Umbilical cord (tissue), 2 donors: Measurements from ENCODE around the gene DNAJA1. TPM values are rescaled to one million over a fixed set of nuclear protein-coding genes. Genes with fewer than 3 reads are reported as not detected.
"Not testable (repeated sequence)": the region's sequence is repeated elsewhere in the genome, so short reads cannot be mapped to it uniquely, and the experiment has no call there.

Source experiments
- DNase-seq: peaks from one replicate; pipeline ENCODE4 v3.0.0-alpha.2; 2015; ENCODE audit warnings: low spot score
- total RNA-seq: library from RNA; depleted of rRNA; stranded (reverse); fragments of >200 nt; gene quantifications from one replicate; pipeline ENCODE4 v1.2.3, GENCODE V29; 2014; ENCODE audit warnings: low replicate concordance; ENCODE audit not compliant: insufficient read depth

Gene DNAJA1
- total RNA-seq, 1 donor from 2014 or later, result 51.3 TPM

DNA sequence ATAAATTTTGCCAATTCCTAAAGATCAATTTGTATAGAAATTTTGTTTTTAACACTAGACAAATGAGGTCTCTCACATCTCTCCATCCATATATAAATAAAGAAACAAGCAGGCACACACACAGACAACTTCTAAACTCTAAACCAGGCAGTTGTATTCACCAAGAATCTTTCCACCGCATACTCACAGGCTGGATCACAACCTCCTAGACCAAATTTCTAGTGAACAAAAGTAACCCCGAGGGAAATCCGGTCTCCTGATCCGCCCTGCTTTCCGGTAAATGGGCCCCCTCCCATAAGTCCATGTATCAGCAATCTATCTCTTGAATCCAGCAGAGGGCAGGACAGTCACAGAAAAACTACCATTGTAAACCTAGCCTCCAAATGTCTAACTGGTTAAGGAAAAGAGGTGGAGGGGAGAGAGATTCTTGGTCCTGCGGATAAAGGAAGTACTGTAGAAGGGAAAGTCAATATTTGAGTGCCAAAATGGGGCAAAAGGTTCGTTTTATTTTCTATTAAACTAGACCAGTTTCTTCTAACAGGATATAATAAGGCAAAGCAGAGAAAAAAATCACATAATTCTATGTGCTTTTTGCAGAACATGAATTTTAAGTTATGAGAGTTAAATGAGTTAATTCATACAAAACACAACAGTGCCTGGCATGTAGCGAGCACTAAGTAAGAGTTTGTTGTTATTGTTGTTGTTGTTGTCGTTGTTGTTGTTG is 56.2 kb downstream of the DNAJA1 start:
- DNase-seq, result peak; percentile 93

- DNase-seq, result no peak
Observed at GRCh38 chr9:33082128-33082527, 57.1 kb downstream of the DNAJA1 start.

GRCh38 chr9:33082538-33083326 is 57.7 kb downstream of the DNAJA1 start:
- no peak for DNase-seq

- DNase-seq, result not testable (repeated sequence)
Observed at GRCh38 chr9:33085672-33086071, 60.6 kb downstream of the DNAJA1 start.

Other genes with a start within 250 kb of the DNAJA1 start
- 3.1 TPM for gene TMEM215, start 241.7 kb upstream of the DNAJA1 start, total RNA-seq
- 15.9 TPM for gene APTX, start 23.6 kb upstream of the DNAJA1 start, total RNA-seq
- 31.1 TPM for gene SMU1, start 51.4 kb downstream of the DNAJA1 start, total RNA-seq
- 32.5 TPM for gene B4GALT1, start 142.1 kb downstream of the DNAJA1 start, total RNA-seq
- not detected for gene SPINK4, start 214.9 kb downstream of the DNAJA1 start, total RNA-seq
- 39.5 TPM for gene BAG1, start 239.4 kb downstream of the DNAJA1 start, total RNA-seq
- 73.9 TPM for gene CHMP5, start 239.8 kb downstream of the DNAJA1 start, total RNA-seq